Astrocyte of the cerebellum (primary cell): ENCODE data around the gene PTPRC.

Experiments
- DNase-seq: peaks from one replicate; pipeline ENCODE4 v3.0.0-alpha.2; 2011; ENCODE audit warnings: low read depth
- H3K4me3 ChIP-seq: 2 replicates; pipeline ENCODE4 v1.5.1; 2011; ENCODE audit warnings: mild to moderate bottlenecking, low read depth, low read length, moderate library complexity
- CTCF ChIP-seq: IDR thresholded peaks from 2 replicates; pipeline ENCODE4 v1.5.1; 2012; ENCODE audit warnings: low read length, low read depth, moderate library complexity, mild to moderate bottlenecking; ENCODE audit errors: missing control alignments
- in situ Hi-C: cut with HindIII; loops from 2 replicates; pipeline ENCODE4 v1.10.0; 2017; ENCODE audit warnings: low sequenced_read_pairs

The PTPRC gene

GRCh38 chr1:198763298-198763714 lies 124.5 kb downstream of the PTPRC start:
- no peak for DNase-seq
- H3K4me3 ChIP-seq = no peak overlapping the region
- no peak for TF ChIP-seq CTCF
- in situ Hi-C loops = loop anchor here (25.0 kb wide), 1 partner anchor 749 kb away; no protein-coding TSS in a partner anchor

- H3K4me3 ChIP-seq = no peak overlapping the region
- no peak for DNase-seq
- in situ Hi-C loops = loop anchor here (25.0 kb wide), 1 partner anchor 748 kb away; no protein-coding TSS in a partner anchor
- no peak for TF ChIP-seq CTCF
Observed at GRCh38 chr1:198764748-198765147, 125.9 kb downstream of the PTPRC start.

DNA sequence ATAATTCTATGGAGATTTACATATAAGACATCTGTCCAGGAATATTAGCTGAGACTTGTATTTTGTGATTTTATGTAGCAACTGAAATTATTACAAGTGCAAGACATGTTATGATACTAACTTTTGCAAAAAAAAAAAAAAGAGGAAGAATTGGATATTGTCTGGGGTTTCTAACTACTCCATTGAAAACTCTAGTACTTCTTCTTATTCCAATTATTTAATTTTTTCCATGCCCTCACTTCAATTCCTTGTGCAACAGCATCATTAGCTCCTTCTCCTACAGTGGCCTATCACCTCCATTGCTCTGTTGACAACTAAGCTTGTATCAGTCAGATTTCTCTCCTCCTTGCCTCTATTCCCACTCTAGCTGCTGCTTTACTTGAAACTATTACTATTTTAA lies 126.6 kb downstream of the PTPRC start:
- H3K4me3 ChIP-seq = no peak overlapping the region
- in situ Hi-C loops = loop anchor here (25.0 kb wide), 1 partner anchor 747 kb away; no protein-coding TSS in a partner anchor
- no peak for DNase-seq
- no peak for TF ChIP-seq CTCF

DNA sequence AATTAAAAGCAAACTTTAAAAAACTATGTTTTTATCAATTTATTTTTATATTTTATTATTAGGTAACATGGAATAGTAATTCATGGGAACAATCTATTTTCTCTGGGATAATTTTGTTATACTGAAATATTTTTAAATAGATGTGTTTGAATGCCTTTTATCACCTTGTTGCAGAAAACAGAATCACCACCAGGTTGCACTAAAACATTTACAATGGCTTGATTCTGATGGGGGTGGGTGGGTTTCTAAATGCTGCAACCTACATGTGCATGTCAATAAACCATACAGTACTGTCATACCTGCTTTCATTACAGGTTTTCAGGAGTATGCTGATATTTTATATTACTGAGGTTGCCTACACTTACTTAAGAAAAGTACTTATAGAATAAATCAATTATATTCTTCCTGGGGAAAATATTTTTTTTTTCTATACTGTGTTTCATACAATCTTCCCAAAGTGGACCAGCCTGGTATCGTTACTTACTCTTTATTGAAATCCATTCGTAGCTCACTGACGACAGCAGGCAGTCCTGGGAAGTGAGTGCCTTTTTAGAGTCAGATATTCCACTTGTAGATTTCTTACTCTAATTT lies 132.8 kb downstream of the PTPRC start:
- TF ChIP-seq CTCF = peak; percentile 55
- peak; percentile 49 for DNase-seq
- in situ Hi-C loops = loop anchor here (25.0 kb wide), 1 partner anchor 741 kb away; no protein-coding TSS in a partner anchor
- H3K4me3 ChIP-seq = no peak overlapping the region

GRCh38 chr1:198772626-198773025 lies 133.8 kb downstream of the PTPRC start:
- DNase-seq = no peak
- no peak for TF ChIP-seq CTCF
- in situ Hi-C loops = loop anchor here (25.0 kb wide), 1 partner anchor 740 kb away; no protein-coding TSS in a partner anchor
- H3K4me3 ChIP-seq = no peak overlapping the region

DNA sequence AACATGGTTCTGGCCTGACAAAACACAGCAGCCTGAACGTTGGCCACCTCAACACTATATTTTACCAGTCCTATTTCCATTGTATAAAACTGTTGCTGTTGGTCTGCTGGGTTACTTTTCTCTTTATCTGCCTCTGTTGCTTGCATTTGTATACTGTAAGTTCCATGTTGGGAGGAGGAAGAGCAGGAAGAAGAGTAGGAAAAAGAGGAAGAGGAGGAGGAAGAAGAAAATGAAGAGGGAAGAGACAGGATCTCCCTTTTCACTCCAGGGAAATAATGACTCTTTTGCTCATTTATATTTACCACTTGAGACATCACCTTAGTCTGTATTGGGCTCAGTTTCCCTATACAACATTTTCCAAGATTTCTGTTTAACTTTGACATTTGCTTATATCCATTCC lies 134.2 kb downstream of the PTPRC start:
- in situ Hi-C loops = loop anchor here (25.0 kb wide), 1 partner anchor 739 kb away; no protein-coding TSS in a partner anchor
- TF ChIP-seq CTCF = no peak
- no peak for DNase-seq
- H3K4me3 ChIP-seq = no peak overlapping the region
